ENCODE measurements around the gene TSPAN17. TPM values are rescaled to one million over a fixed set of nuclear protein-coding genes. Genes with fewer than 3 reads are reported as not detected.

Gene TSPAN17
- polyA plus RNA-seq, 3 donors, result 22.2 to 27.7 (median 24.1) TPM

GRCh38 chr5:176624142-176624541 is 23.1 kb upstream of the TSPAN17 start:
- peaks cover 24 to 77% of the 10 kb centered on the region in 2 donors for H3K27me3 ChIP-seq (ENCODE audit: control insufficient read depth in 2 of 2, insufficient read depth in 2 of 2, low read length in 2 of 2)

DNA sequence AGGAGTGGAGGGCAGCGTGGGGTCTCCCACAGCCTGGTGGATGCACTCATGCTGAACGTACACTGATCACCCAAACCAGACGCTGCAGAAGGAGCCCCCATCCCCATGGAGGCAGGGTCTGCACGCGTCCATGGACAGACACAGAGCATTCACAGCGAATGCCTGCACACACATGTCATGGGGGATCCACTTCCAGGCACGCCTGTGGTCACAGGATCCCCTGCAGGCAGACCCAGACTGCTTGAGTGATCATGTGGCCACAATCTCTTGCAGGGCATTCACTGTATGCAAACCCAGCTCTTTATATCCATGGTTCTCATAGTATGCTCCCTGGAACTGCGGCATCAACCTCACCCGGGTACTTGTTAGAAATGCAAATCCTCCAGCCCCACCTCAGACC is 22.3 kb upstream of the TSPAN17 start:
- peaks cover 13% of the 10 kb centered on the region for H3K4me1 Mint-ChIP-seq
- peaks cover 0 to 14% (median 7%) of the 10 kb centered on the region in 7 donors for H3K9me3 Mint-ChIP-seq
- Histone ChIP-seq H3K9ac (ENCODE audit: insufficient read depth, low read length, poor library complexity, severe bottlenecking) (no peak overlapping the region), H3K27me3 (ENCODE audit: control insufficient read depth in 2 of 2, insufficient read depth in 2 of 2, low read length in 2 of 2) (peaks cover 23 to 77% of the 10 kb centered on the region in 2 donors), H3K27ac (ENCODE audit: low read depth in 1 of 2, low read length in 2 of 2) (no peak overlapping the region), H4K20me1 (ENCODE audit: insufficient read depth, low read length) (no peaks in the 10 kb centered on the region), H2AFZ (ENCODE audit: insufficient read depth, low read depth, low read length, poor library complexity, severe bottlenecking) (no peak overlapping the region), H3K4me1 (ENCODE audit: control insufficient read depth in 1 of 2, insufficient read depth in 2 of 2, low read length in 2 of 2) (peaks cover 11 to 16% of the 10 kb centered on the region in 2 donors), H3K4me2 (replicated peaks; ENCODE audit: extremely low read depth, low read length, poor library complexity, severe bottlenecking) (no peak overlapping the region), H3K79me2 (ENCODE audit: insufficient read depth, low read length) (no peaks in the 10 kb centered on the region), H3K4me3 (replicated peaks in 1 of 3; ENCODE audit: low read depth in 2 of 3, low read length in 3 of 3) (no peak overlapping the region), H3K36me3 (replicated peaks in 1 of 2; ENCODE audit: control insufficient read depth in 1 of 2, insufficient read depth in 2 of 2, low read length in 2 of 2) (no peaks in the 10 kb centered on the region), H3K9me3 (replicated peaks in 1 of 2; ENCODE audit: control insufficient read depth in 1 of 2, insufficient read depth in 1 of 2, low read length in 2 of 2) (peaks cover 2 to 12% of the 10 kb centered on the region in 2 donors)
- no peak for DNase-seq
- no peak for TF ChIP-seq CTCF (IDR thresholded peaks at IDR 0.05)
- 70% methylated on average over 9 of the region's 9 CpGs for WGBS (ENCODE audit: insufficient coverage)
- H3K27me3 Mint-ChIP-seq (ENCODE audit: low read depth in 3 of 3), result peaks cover 54 to 79% (median 71%) of the 10 kb centered on the region in 3 donors
- H3K4me3 Mint-ChIP-seq, result no peak overlapping the region
- intact Hi-C loops (cut with micrococcal nuclease), result no loop called here
- no peak overlapping the region for H3K27ac Mint-ChIP-seq
- peaks cover 6% of the 10 kb centered on the region in 2 donors for H3K36me3 Mint-ChIP-seq

More at GRCh38 chr5:176624142-176624541, 23.1 kb upstream of the TSPAN17 start:
- no peak overlapping the region for H3K4me3 Mint-ChIP-seq
- peaks cover 6% of the 10 kb centered on the region in 2 donors for H3K36me3 Mint-ChIP-seq
- DNase-seq, result no peak
- H4K20me1 ChIP-seq (ENCODE audit: insufficient read depth, low read length), result no peaks in the 10 kb centered on the region
- no peak overlapping the region for H3K9ac ChIP-seq (ENCODE audit: insufficient read depth, low read length, poor library complexity, severe bottlenecking)
- H3K9me3 ChIP-seq (replicated peaks in 1 of 2; ENCODE audit: control insufficient read depth in 1 of 2, insufficient read depth in 1 of 2, low read length in 2 of 2), result peaks cover 10 to 18% of the 10 kb centered on the region in 2 donors
- H3K4me1 Mint-ChIP-seq, result peaks cover 17% of the 10 kb centered on the region
- H3K4me2 ChIP-seq (replicated peaks; ENCODE audit: extremely low read depth, low read length, poor library complexity, severe bottlenecking), result no peak overlapping the region
- peaks cover 0 to 20% (median 14%) of the 10 kb centered on the region in 7 donors for H3K9me3 Mint-ChIP-seq
- H3K36me3 ChIP-seq (replicated peaks in 1 of 2; ENCODE audit: control insufficient read depth in 1 of 2, insufficient read depth in 2 of 2, low read length in 2 of 2), result no peaks in the 10 kb centered on the region
- no peak overlapping the region for H3K27ac ChIP-seq (ENCODE audit: low read depth in 1 of 2, low read length in 2 of 2)
- TF ChIP-seq CTCF (IDR thresholded peaks at IDR 0.05), result no peak
- intact Hi-C loops (cut with micrococcal nuclease), result no loop called here
- peak overlapping the region in 1 of 7 donors; percentile 56 for H3K27ac Mint-ChIP-seq
- WGBS (ENCODE audit: insufficient coverage), result no CpG with 5 or more reads among the region's 4 CpGs
- H3K4me3 ChIP-seq (replicated peaks in 1 of 3; ENCODE audit: low read depth in 2 of 3, low read length in 3 of 3), result no peak overlapping the region
- no peaks in the 10 kb centered on the region for H3K79me2 ChIP-seq (ENCODE audit: insufficient read depth, low read length)
- no peak overlapping the region for H2AFZ ChIP-seq (ENCODE audit: insufficient read depth, low read depth, low read length, poor library complexity, severe bottlenecking)
- H3K4me1 ChIP-seq (ENCODE audit: control insufficient read depth in 1 of 2, insufficient read depth in 2 of 2, low read length in 2 of 2), result peaks cover 19 to 20% of the 10 kb centered on the region in 2 donors
- peaks cover 54 to 79% (median 71%) of the 10 kb centered on the region in 3 donors for H3K27me3 Mint-ChIP-seq (ENCODE audit: low read depth in 3 of 3)

Data from CD14-positive monocyte (primary cell).